ENCODE data around the gene GPR12.
"Not testable (repeated sequence)": the region's sequence is repeated elsewhere in the genome, so short reads cannot be mapped to it uniquely, and the experiment has no call there.

GPR12 gene

DNA sequence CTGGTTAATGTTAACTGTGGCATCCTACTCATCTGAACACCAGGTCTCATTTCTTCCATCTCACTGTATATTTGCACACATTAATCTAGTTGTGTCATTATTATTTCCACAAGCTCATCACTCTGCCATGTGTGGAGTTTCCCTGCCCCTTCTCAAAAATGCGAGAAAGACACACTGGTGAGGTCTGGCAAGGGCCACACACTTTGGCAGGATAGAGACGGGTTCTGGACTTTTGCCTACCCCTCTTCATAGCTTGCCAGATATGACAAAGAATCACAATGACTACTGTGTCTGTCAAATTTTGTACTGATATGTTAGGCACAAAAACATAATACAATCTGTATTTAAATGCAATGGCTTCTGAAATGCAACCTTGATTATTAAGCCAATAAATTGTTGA, 12.9 kb downstream of the GPR12 start:
- DNase-seq (ENCODE audit: low read depth): no peak

GRCh38 chr13:26743971-26744370, 16.6 kb downstream of the GPR12 start:
- DNase-seq (ENCODE audit: low read depth): no peak

DNA sequence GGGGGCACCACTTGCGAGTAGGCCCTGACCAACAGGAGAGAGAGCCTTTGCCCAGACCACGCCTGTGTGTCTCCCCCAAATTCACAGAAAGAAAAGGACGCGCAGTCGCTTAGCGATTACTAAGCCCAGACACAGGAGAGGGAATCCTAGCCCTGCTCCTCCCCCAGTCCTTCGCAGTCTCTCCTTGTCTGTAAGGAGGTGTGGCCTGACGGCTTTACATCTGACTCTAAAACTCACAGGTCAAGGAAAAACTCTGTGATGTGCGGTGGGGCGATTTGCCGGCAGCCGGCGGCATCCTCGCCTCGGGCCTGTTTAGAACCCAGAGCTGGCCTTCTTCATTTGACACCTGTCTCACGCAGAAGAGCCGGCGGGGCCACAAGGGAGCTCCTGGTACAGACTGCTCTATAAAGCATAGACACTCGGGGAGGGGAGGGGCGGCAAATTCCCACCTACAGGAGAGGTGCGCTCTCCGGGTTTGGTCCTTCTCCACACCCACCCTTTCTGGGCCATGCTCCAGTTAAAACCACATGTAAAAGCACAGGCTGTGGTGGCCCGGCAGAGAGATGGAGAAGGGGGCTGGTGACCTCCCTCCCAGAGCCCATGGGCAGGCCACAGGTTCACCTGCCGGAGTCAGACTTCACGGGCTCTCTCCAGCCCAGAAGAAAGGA, 17.8 kb downstream of the GPR12 start:
- DNase-seq (ENCODE audit: low read depth): no peak

GRCh38 chr13:26735677-26736076, 24.9 kb downstream of the GPR12 start:
- no peak for DNase-seq (ENCODE audit: low read depth)

- DNase-seq (ENCODE audit: low read depth): no peak
These were observed 33.0 kb downstream of the GPR12 start for GRCh38 chr13:26727633-26728032.

GRCh38 chr13:26727122-26727521, 33.5 kb downstream of the GPR12 start:
- DNase-seq (ENCODE audit: low read depth): no peak

DNA sequence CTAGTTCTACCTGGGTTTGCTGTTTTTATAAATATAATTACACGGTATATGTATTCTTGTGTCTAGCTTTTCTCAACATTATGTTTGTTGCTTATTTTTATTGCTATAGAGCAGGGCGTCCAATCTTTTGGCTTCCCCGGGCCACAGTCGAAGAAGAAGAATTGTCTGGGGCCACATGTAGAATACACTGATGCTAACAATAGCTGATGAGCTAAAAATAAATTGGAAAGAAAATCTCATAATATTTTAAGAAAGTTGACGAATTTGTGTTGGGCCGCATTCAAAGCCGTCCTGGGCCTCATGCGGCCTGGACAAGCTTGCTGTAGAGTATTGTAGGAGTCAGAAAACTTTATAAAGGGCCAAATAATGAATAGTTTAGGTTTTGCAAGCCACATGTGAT, 33.9 kb downstream of the GPR12 start:
- no peak for DNase-seq (ENCODE audit: low read depth)

DNA sequence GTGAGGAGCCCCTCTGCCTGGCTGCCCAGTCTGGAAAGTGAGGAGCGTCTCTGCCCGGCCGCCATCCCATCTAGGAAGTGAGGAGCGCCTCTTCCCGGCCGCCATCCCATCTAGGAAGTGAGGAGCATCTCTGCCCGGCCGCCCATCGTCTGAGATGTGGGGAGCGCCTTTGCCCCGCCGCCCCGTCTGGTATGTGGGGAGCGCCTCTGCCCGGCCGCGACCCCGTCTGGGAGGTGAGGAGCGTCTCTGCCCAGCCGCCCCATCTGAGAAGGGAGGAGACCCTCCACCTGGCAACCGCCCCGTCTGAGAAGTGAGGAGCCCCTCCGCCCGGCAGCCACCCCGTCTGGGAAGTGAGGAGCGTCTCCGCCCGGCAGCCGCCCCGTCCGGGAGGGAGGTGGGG, 37.0 kb downstream of the GPR12 start:
- DNase-seq (ENCODE audit: low read depth): not testable (repeated sequence)

GRCh38 chr13:26722321-26722720, 38.3 kb downstream of the GPR12 start:
- no peak for DNase-seq (ENCODE audit: low read depth)

GRCh38 chr13:26721251-26722121, 39.1 kb downstream of the GPR12 start:
- no peak for DNase-seq (ENCODE audit: low read depth)

DNA sequence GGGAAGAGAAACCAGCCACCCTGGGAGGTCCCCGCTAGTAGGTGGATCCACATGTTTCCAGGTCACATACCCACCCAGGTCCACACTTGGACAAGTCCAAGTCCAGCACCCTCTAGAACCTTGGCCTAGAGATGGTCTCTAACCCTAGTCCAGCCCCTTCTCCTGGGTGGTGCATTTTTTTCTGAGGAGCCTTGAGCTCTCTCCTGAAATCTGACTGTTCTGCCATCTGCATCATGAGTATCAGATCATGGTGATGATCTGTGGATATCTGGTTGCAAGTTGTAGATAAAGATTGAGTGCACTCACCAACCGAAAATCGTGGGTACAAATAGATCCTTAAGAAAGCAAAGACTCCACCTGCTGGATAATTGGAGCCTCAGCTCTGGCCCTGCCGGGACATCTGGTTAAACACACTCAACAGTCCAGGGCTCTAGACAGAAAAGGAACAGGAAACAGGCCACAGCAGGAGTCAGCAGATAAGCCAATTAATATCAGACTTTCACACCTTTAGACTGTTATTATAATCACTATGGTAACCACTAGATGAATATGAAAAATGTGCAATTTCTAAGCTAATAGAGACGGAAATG, 41.1 kb downstream of the GPR12 start:
- DNase-seq (ENCODE audit: low read depth): no peak

GRCh38 chr13:26718872-26719271, 41.7 kb downstream of the GPR12 start:
- DNase-seq (ENCODE audit: low read depth): no peak

DNA sequence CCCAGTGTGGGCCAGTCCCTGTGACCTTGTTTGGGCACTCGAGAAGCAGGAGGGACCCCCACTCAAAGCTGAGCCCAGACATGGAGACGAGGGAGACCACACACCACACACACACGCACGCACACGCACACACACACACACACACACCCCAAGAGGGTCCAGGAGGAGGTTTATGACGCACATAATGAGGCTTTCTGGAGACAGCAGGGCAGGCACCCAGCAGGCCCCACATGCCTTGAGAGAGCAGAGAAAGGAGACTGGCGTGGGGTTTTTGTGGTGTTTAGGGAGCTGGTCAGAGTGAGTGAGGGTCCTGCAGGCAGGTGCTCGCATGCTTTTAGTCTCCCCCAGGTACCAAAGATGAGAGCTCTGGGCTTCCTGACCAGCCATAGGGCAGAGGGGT, 42.4 kb downstream of the GPR12 start:
- DNase-seq (ENCODE audit: low read depth): no peak

DNA sequence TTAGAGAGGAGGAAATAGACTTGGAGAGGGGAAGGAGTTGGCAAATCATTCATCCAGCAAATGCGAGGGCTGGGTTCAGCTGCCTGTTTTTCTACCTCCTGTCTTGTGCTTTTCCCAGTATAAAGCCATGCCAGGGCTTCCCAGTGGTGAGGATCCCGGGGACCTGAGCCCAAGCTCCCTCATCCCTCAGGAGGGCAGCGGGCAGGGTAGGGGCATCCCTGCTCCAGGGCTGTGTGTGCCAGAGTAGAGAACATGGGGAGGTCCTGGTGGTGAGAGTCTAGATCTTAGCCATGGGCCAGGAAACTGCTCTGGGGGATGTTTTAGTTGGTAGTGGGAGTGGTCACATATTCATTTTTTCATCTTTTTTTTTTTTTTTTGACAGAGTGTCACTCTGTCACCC, 43.6 kb downstream of the GPR12 start:
- no peak for DNase-seq (ENCODE audit: low read depth)

DNA sequence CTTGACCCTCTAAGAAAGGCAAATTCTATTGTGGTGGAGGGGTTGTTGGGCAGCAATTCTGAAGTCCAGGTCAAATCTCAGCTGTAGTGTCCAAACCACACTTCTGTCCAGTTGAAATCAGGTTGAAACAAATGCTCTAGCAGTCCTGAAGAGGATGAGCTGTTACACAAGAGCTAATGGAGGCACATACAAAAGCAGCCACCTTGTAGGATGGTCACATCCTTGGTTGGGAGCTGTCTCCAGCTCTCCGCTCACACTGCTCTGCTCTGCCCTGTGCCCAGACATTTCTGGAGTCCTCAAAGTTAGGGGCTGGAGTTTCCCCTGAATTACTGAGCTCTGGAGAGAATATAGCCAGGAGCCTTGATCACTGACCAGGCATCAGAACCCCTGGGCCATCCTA, 47.2 kb downstream of the GPR12 start:
- no peak for DNase-seq (ENCODE audit: low read depth)

GRCh38 chr13:26711211-26711610, 49.4 kb downstream of the GPR12 start:
- no peak for DNase-seq (ENCODE audit: low read depth)

DNA sequence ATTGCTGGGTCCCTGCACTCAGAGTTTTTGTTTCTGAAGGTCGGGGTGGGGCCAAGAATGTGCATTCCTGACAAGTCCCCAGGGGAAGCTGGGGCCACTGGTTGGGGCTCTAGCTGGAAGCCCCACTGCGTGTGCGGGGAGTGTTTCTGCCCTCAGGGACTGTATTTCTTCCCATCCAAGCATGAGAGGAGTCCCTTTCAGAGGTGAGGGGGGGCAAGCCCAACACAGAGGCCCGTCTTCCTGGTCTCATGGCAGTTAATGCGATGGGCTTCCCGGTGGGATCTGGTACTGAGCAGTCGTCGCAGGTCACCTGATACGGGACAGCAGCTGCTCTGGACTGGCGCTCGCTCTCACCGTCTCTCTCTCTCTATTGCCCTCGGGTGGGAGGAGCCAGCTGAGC, 50.4 kb downstream of the GPR12 start:
- DNase-seq (ENCODE audit: low read depth): no peak

DNA sequence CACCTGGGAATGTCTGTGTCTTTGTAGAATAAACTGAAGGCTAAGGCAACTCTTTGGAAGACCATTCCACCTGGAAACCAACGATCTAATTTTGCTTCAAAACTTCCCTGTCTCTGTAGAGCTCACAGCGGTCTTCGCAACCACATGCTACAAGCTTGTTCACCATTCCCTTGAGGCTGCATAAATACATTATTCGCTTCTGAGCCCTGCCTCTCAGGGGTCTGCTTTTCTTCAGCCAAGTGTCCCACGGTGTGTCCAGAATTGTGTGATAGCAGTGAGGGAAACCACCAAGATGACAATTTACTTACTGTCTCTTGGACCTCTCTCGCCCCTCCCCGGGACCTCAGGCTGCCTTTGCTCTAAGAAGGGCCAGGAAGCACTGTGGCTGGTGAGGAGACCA, 51.1 kb downstream of the GPR12 start:
- no peak for DNase-seq (ENCODE audit: low read depth)

- no peak for DNase-seq (ENCODE audit: low read depth)
These were observed 52.6 kb downstream of the GPR12 start for GRCh38 chr13:26708007-26708297.

- no peak for DNase-seq (ENCODE audit: low read depth)
These were observed 53.2 kb downstream of the GPR12 start for GRCh38 chr13:26707122-26708006.

GRCh38 chr13:26706381-26706780, 54.2 kb downstream of the GPR12 start:
- DNase-seq (ENCODE audit: low read depth): no peak

DNA sequence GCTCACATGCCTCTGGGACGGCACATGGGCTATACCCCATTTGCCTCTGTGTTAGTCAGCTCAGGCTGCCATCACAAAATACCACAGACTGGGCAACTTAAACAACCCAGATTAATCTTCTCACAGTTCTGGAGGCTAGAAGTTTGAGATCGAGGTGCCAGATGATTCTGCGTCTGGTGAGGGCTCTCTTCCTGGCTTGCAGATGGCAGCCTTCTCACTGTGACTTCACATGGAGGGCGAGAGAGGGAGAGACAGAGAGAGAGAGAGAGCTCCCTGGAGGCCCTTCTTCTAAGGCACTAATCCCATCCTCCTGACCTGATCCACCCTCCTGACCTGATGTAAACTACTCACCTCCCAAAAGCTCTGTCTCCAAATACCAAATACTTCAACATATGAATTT, 55.0 kb downstream of the GPR12 start:
- DNase-seq (ENCODE audit: low read depth): no peak
